GM23338 (cell line): Measurements from ENCODE around the gene PAK1. TPM values are rescaled to one million over a fixed set of nuclear protein-coding genes. Genes with fewer than 3 reads are reported as not detected.
A peak's percentile ranks its signal among the peaks of the same experiment; 100 is the strongest.

Experiments
- ATAC-seq: fragments of 200-7000 bp; cut with Tn5 transposase; 3 replicates; pipeline ENCODE4 v1.9.1; 2020
- DNase-seq: peaks from one replicate; pipeline ENCODE4 v3.0.0-alpha.2; 2015; ENCODE audit warnings: low spot score
- H2AFZ ChIP-seq: fragments of 200-600 bp; sonication (generic); 2 replicates; pipeline ENCODE4 v1.8.0; 2016; ENCODE audit warnings: antibody characterized with exemption, mild to moderate bottlenecking, moderate library complexity
- H3F3A ChIP-seq: fragments of 200-600 bp; sonication (generic); replicated peaks from 2 replicates; pipeline ENCODE4 v1.8.0; 2017; ENCODE audit warnings: antibody characterized with exemption, mixed run types, low read depth
- H3K27ac ChIP-seq: fragments of 200-600 bp; sonication (generic); 2 replicates; pipeline ENCODE4 v1.6.1; 2016; ENCODE audit warnings: low read depth
- H3K27me3 ChIP-seq: fragments of 200-600 bp; sonication (generic); 2 replicates; pipeline ENCODE4 v1.8.0; 2016; ENCODE audit warnings: mild to moderate bottlenecking, mixed run types, moderate library complexity; ENCODE audit not compliant: insufficient read depth
- H3K36me3 ChIP-seq: fragments of 200-600 bp; sonication (generic); 2 replicates; pipeline ENCODE4 v1.8.0; 2016; ENCODE audit warnings: mild to moderate bottlenecking; ENCODE audit not compliant: insufficient read depth
- H3K4me1 ChIP-seq: fragments of 200-600 bp; sonication (generic); 2 replicates; pipeline ENCODE4 v1.8.0; 2016; ENCODE audit warnings: mild to moderate bottlenecking, moderate library complexity; ENCODE audit not compliant: insufficient read depth
- H3K4me2 ChIP-seq: fragments of 200-600 bp; sonication (generic); 2 replicates; pipeline ENCODE4 v1.7.1; 2017; ENCODE audit warnings: mixed run types
- H3K4me3 ChIP-seq: fragments of 200-600 bp; sonication (generic); 2 replicates; pipeline ENCODE4 v1.6.1; 2016; ENCODE audit warnings: mixed run types
- H3K79me2 ChIP-seq: fragments of 200-600 bp; sonication (generic); replicated peaks from 2 replicates; pipeline ENCODE4 v1.8.0; 2017; ENCODE audit warnings: mild to moderate bottlenecking; ENCODE audit not compliant: insufficient read depth
- H3K9me2 ChIP-seq: fragments of 200-600 bp; sonication (generic); 2 replicates; pipeline ENCODE4 v1.8.0; 2017; ENCODE audit not compliant: insufficient read depth
- H4K20me1 ChIP-seq: fragments of 200-600 bp; sonication (generic); replicated peaks from 2 replicates; pipeline ENCODE4 v1.8.0; 2017; ENCODE audit warnings: mild to moderate bottlenecking; ENCODE audit not compliant: insufficient read depth
- H3K27ac Mint-ChIP-seq: 2 replicates; pipeline ENCODE4 v1.8.0; 2020; ENCODE audit warnings: inconsistent platforms, mild to moderate bottlenecking, moderate library complexity, mixed read lengths
- H3K27me3 Mint-ChIP-seq: 3 replicates; pipeline ENCODE4 v1.8.0; 2022; ENCODE audit warnings: low read depth, mild to moderate bottlenecking, moderate library complexity, mixed read lengths, inconsistent platforms; ENCODE audit not compliant: insufficient read depth, poor library complexity
- H3K36me3 Mint-ChIP-seq: 3 replicates; pipeline ENCODE4 v1.8.0; 2021; ENCODE audit warnings: low read depth, mild to moderate bottlenecking, inconsistent platforms, moderate library complexity, mixed read lengths
- H3K4me1 Mint-ChIP-seq: 3 replicates; pipeline ENCODE4 v1.8.0; 2020; ENCODE audit warnings: mild to moderate bottlenecking, inconsistent platforms, mixed read lengths
- H3K4me3 Mint-ChIP-seq: 3 replicates; pipeline ENCODE4 v1.8.0; 2021; ENCODE audit warnings: moderate library complexity, mild to moderate bottlenecking, inconsistent platforms, mixed read lengths
- H3K9me3 Mint-ChIP-seq: 3 replicates; pipeline ENCODE4 v1.8.0; 2020; ENCODE audit warnings: moderate library complexity, mild to moderate bottlenecking, inconsistent platforms, mixed read lengths
- CREB1 ChIP-seq: fragments of 250-450 bp; sonication (Bioruptor Pico); IDR thresholded peaks from 2 replicates; pipeline ENCODE4 v1.5.0; 2020; ENCODE audit warnings: low read depth, mild to moderate bottlenecking, moderate library complexity
- ETS1 ChIP-seq: IDR thresholded peaks from 2 replicates; pipeline ENCODE4 v1.6.1; 2016; ENCODE audit warnings: antibody characterized with exemption
- EZH2 ChIP-seq: fragments of 200-600 bp; sonication (generic); IDR thresholded peaks from one replicate; pipeline ENCODE4 v1.8.0; 2017; ENCODE audit warnings: antibody characterized with exemption, mild to moderate bottlenecking, low read depth; ENCODE audit not compliant: unreplicated experiment
- EZH2phosphoT487 ChIP-seq: fragments of 200-600 bp; sonication (generic); IDR thresholded peaks from one replicate; pipeline ENCODE4 v1.8.1; 2018; ENCODE audit warnings: antibody characterized with exemption; ENCODE audit not compliant: unreplicated experiment
- NANOG ChIP-seq: IDR thresholded peaks from 2 replicates; pipeline ENCODE4 v1.6.1; 2016; ENCODE audit warnings: antibody characterized with exemption, borderline replicate concordance
- REST ChIP-seq: IDR thresholded peaks from one replicate; pipeline ENCODE4 v1.6.1; 2018; ENCODE audit warnings: antibody characterized with exemption; ENCODE audit not compliant: unreplicated experiment
- ZNF114 ChIP-seq: fragments of 250-450 bp; sonication (Bioruptor Pico); IDR thresholded peaks from 2 replicates; pipeline ENCODE4 v1.5.0; 2020; ENCODE audit warnings: mild to moderate bottlenecking, moderate library complexity
- ZNF331 ChIP-seq: fragments of 250-450 bp; sonication (Bioruptor Pico); IDR thresholded peaks from 2 replicates; pipeline ENCODE4 v1.5.0; 2020; ENCODE audit warnings: low read depth, mild to moderate bottlenecking, moderate library complexity
- polyA plus RNA-seq: library from polyadenylated mRNA; unstranded; fragments of >200 nt; fragmentation: Nextera tagmentation; extraction: Ambion mirVana; gene quantifications from 2 replicates; pipeline ENCODE4 v1.2.1, GENCODE V29; 2016
- total RNA-seq: library from RNA; depleted of rRNA; stranded (reverse); fragments of >200 nt; shearing (Covaris generic); gene quantifications from 2 replicates; pipeline ENCODE4 v1.2.3, GENCODE V29; 2014

The PAK1 gene
- total and polyA plus RNA-seq, 2 experiments from 2014 or later = 102 to 175 TPM

GRCh38 chr11:77446911-77447629, 26.8 kb downstream of the PAK1 start:
- Histone ChIP-seq H3K27ac (0 out of 2 replicates have a peak overlapping the region, but pooled peaks have one; percentile 5), H3K36me3 (no peaks in the 10 kb centered on the region), H3K27me3 (no peaks in the 10 kb centered on the region), H3K9me2 (no peaks in the 10 kb centered on the region), H3K4me2 (peak overlapping the region; percentile 36; the same call in 1 of the 2 replicates), H3K79me2 (peaks cover 90% of the 10 kb centered on the region), H4K20me1 (no peaks in the 10 kb centered on the region), H3K4me1 (peaks cover 57% of the 10 kb centered on the region), H2AFZ (no peak overlapping the region), H3F3A (peaks cover 5% of the 10 kb centered on the region), H3K4me3 (no peak overlapping the region)
- Mint-ChIP-seq H3K4me3 (no peak overlapping the region), H3K9me3 (no peaks in the 10 kb centered on the region), H3K27ac (0 out of 2 replicates have a peak overlapping the region, but pooled peaks have one; percentile 21), H3K27me3 (peaks cover 3% of the 10 kb centered on the region), H3K4me1 (peaks cover 71% of the 10 kb centered on the region), H3K36me3 (peaks cover 8% of the 10 kb centered on the region; the same call in 2 of the 3 replicates)
- TF ChIP-seq ETS1 = no peak
- TF ChIP-seq ZNF114 (CRISPR knock-in tag) = no peak
- TF ChIP-seq REST = no peak
- no peak for TF ChIP-seq NANOG
- ATAC-seq (no peak), DNase-seq (no peak)

GRCh38 chr11:77444261-77444660, 29.6 kb downstream of the PAK1 start:
- no peak overlapping the region for H3K27ac Mint-ChIP-seq

More at GRCh38 chr11:77444261-77444660, 29.6 kb downstream of the PAK1 start:
- Mint-ChIP-seq H3K36me3 (no peaks in the 10 kb centered on the region; the same call in 1 of the 3 replicates), H3K4me1 (peaks cover 70% of the 10 kb centered on the region), H3K9me3 (no peaks in the 10 kb centered on the region), H3K27me3 (peaks cover 8% of the 10 kb centered on the region), H3K4me3 (no peak overlapping the region)
- H4K20me1 ChIP-seq = no peaks in the 10 kb centered on the region
- peaks cover 5% of the 10 kb centered on the region for H3F3A ChIP-seq
- no peak overlapping the region for H2AFZ ChIP-seq
- peaks cover 7% of the 10 kb centered on the region; the same call in 1 of the 2 replicates for H3K9me2 ChIP-seq
- H3K27me3 ChIP-seq = no peaks in the 10 kb centered on the region
- H3K36me3 ChIP-seq = no peaks in the 10 kb centered on the region
- ATAC-seq (no peak), DNase-seq (no peak)
- TF ChIP-seq EZH2 (no peak), ETS1 (no peak), EZH2phosphoT487 (no peak), ZNF331 (CRISPR knock-in tag) (no peak), NANOG (no peak), REST (no peak), CREB1 (CRISPR knock-in tag) (no peak)
- peaks cover 95% of the 10 kb centered on the region for H3K79me2 ChIP-seq
- peaks cover 49% of the 10 kb centered on the region for H3K4me1 ChIP-seq
- H3K27ac ChIP-seq = no peak overlapping the region
- H3K4me2 ChIP-seq = no peak overlapping the region
- no peak overlapping the region for H3K4me3 ChIP-seq
